T follicular helper cell (primary cell): ENCODE measurements around the gene COMMD4.
A peak's percentile ranks its signal among the peaks of the same experiment; 100 is the strongest.
"Not testable (repeated sequence)": the region's sequence is repeated elsewhere in the genome, so short reads cannot be mapped to it uniquely, and the experiment has no call there.

ENCODE experiments used
- DNase-seq: peaks from one replicate; pipeline ENCODE4 v3.0.0-alpha.2; 2020; ENCODE audit warnings: low read depth

COMMD4 gene

GRCh38 chr15:75332093-75332492, 3.8 kb upstream of the COMMD4 start:
- DNase-seq, result not testable (repeated sequence)

GRCh38 chr15:75333654-75334419, 2.0 kb upstream of the COMMD4 start:
- DNase-seq, result not testable (repeated sequence)

GRCh38 chr15:75335313-75335704, 554 bp upstream of the COMMD4 start:
- no peak for DNase-seq

- no peak for DNase-seq
These were observed 2.9 kb downstream of the COMMD4 start for GRCh38 chr15:75338661-75339240.

- DNase-seq, result no peak
These were observed 3.8 kb downstream of the COMMD4 start for GRCh38 chr15:75339531-75340240.

- DNase-seq, result no peak
These were observed 6.4 kb downstream of the COMMD4 start for GRCh38 chr15:75342221-75342620.

- DNase-seq, result not testable (repeated sequence)
These were observed 8.1 kb downstream of the COMMD4 start for GRCh38 chr15:75343953-75344352.

- DNase-seq, result no peak
These were observed 10.9 kb downstream of the COMMD4 start, which contains the start of gene NEIL1 for GRCh38 chr15:75346796-75347221. Gene NEIL1 (plus strand): TSS chr15:75347039. CDS start chr15:75348906, 1,867 bp downstream.

GRCh38 chr15:75347222-75348033, 11.6 kb downstream of the COMMD4 start:
- DNase-seq, result peak; percentile 43

- DNase-seq, result no peak
These were observed 12.2 kb downstream of the COMMD4 start for GRCh38 chr15:75348034-75348561.

GRCh38 chr15:75348562-75349350, 12.9 kb downstream of the COMMD4 start:
- no peak for DNase-seq

GRCh38 chr15:75349351-75349669, 13.4 kb downstream of the COMMD4 start:
- not testable (repeated sequence) for DNase-seq

- peak; percentile 54 for DNase-seq
These were observed 14.2 kb downstream of the COMMD4 start for GRCh38 chr15:75349851-75350588.

GRCh38 chr15:75350601-75351361, 14.9 kb downstream of the COMMD4 start:
- no peak for DNase-seq

GRCh38 chr15:75352186-75353080, 16.6 kb downstream of the COMMD4 start:
- no peak for DNase-seq

GRCh38 chr15:75353604-75354003, 17.7 kb downstream of the COMMD4 start:
- DNase-seq, result no peak

GRCh38 chr15:75354454-75354853, 18.6 kb downstream of the COMMD4 start:
- no peak for DNase-seq

- no peak for DNase-seq
These were observed 19.5 kb downstream of the COMMD4 start for GRCh38 chr15:75355369-75355768.
